LNCaP clone FGC (cell line): Measurements from ENCODE around the gene TNNC2.
A peak's percentile ranks its signal among the peaks of the same experiment; 100 is the strongest.

ENCODE experiments used
- DNase-seq: peaks from one replicate; pipeline ENCODE4 v3.0.0-alpha.2; 2011; ENCODE audit warnings: low read depth
- H3K4me3 ChIP-seq: 2 replicates; pipeline ENCODE4 v1.5.1; 2011; ENCODE audit warnings: mild to moderate bottlenecking, low read depth, low read length, control low read depth
- CTCF ChIP-seq: IDR thresholded peaks from 2 replicates; pipeline ENCODE4 v1.5.1; 2012; ENCODE audit warnings: mild to moderate bottlenecking; ENCODE audit not compliant: control insufficient read depth, insufficient read depth; ENCODE audit errors: extremely low read depth

Gene TNNC2

GRCh38 chr20:45857114-45857881, 30.2 kb upstream of the TNNC2 start, which contains the start of the genes ACOT8 and ZSWIM3:
Gene ACOT8, minus strand, starts transcription at chr20:45857392. Its CDS starts 77 bp downstream, at chr20:45857315.
Gene ZSWIM3, plus strand, starts transcription at chr20:45857614. Its CDS starts 212 bp downstream, at chr20:45857826.
- DNase-seq: peak; percentile 100
- no peak for TF ChIP-seq CTCF
- peak within 1 kb of the TSS; percentile 71 for H3K4me3 ChIP-seq

GRCh38 chr20:45853484-45853883, 26.4 kb upstream of the TNNC2 start:
- H3K4me3 ChIP-seq: no peak overlapping the region
- no peak for DNase-seq
- TF ChIP-seq CTCF: no peak

GRCh38 chr20:45852326-45852725, 25.2 kb upstream of the TNNC2 start:
- no peak for DNase-seq
- TF ChIP-seq CTCF: no peak
- H3K4me3 ChIP-seq: no peak overlapping the region

GRCh38 chr20:45851501-45851900, 24.4 kb upstream of the TNNC2 start:
- no peak for DNase-seq
- no peak for TF ChIP-seq CTCF
- H3K4me3 ChIP-seq: no peak overlapping the region

GRCh38 chr20:45850926-45851325, 23.8 kb upstream of the TNNC2 start:
- no peak overlapping the region for H3K4me3 ChIP-seq
- no peak for DNase-seq
- TF ChIP-seq CTCF: no peak

GRCh38 chr20:45850238-45850637, 23.1 kb upstream of the TNNC2 start:
- no peak for TF ChIP-seq CTCF
- no peak for DNase-seq
- H3K4me3 ChIP-seq: no peak overlapping the region
